ENCODE measurements around the gene VSTM1.

DNA sequence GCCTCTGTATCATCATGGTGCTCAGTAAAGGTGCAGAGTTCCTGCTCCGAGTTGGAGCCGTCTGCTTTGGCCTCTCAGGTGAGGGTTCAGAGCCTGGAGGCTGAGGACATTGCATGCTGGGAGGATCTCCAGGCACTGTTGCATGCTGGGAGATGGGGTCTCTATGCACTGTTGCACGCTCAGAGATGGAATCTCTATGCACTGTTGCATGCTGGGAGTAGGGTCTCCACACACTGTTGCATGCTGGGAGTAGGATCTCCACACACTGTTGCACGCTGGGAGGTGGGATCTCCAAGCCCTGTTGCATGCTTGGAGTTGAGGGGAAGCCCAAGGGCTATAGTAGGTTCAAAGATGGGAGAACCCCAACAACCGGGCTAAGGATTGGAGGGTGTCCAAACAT, 64.0 kb downstream of the VSTM1 start:
- TF ChIP-seq, protein P1, sequence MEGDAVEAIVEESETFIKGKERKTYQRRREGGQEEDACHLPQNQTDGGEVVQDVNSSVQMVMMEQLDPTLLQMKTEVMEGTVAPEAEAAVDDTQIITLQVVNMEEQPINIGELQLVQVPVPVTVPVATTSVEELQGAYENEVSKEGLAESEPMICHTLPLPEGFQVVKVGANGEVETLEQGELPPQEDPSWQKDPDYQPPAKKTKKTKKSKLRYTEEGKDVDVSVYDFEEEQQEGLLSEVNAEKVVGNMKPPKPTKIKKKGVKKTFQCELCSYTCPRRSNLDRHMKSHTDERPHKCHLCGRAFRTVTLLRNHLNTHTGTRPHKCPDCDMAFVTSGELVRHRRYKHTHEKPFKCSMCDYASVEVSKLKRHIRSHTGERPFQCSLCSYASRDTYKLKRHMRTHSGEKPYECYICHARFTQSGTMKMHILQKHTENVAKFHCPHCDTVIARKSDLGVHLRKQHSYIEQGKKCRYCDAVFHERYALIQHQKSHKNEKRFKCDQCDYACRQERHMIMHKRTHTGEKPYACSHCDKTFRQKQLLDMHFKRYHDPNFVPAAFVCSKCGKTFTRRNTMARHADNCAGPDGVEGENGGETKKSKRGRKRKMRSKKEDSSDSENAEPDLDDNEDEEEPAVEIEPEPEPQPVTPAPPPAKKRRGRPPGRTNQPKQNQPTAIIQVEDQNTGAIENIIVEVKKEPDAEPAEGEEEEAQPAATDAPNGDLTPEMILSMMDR (IDR thresholded peaks at IDR 0.05): no peak
- TF ChIP-seq ETV6 (CRISPR knock-in tag; IDR thresholded peaks at IDR 0.05) (no peak), HMGA2 (CRISPR knock-in tag; IDR thresholded peaks at IDR 0.05) (no peak), RORB (CRISPR knock-in tag; IDR thresholded peaks at IDR 0.05) (no peak), SMAD3 (CRISPR knock-in tag; IDR thresholded peaks at IDR 0.05; ENCODE audit: borderline replicate concordance) (no peak), CREM (CRISPR knock-in tag; IDR thresholded peaks at IDR 0.05) (no peak)
- TF ChIP-seq, protein P2, sequence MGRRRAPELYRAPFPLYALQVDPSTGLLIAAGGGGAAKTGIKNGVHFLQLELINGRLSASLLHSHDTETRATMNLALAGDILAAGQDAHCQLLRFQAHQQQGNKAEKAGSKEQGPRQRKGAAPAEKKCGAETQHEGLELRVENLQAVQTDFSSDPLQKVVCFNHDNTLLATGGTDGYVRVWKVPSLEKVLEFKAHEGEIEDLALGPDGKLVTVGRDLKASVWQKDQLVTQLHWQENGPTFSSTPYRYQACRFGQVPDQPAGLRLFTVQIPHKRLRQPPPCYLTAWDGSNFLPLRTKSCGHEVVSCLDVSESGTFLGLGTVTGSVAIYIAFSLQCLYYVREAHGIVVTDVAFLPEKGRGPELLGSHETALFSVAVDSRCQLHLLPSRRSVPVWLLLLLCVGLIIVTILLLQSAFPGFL (CRISPR knock-in tag; IDR thresholded peaks at IDR 0.05; ENCODE audit: borderline replicate concordance): no peak
- TF ChIP-seq, protein P3, sequence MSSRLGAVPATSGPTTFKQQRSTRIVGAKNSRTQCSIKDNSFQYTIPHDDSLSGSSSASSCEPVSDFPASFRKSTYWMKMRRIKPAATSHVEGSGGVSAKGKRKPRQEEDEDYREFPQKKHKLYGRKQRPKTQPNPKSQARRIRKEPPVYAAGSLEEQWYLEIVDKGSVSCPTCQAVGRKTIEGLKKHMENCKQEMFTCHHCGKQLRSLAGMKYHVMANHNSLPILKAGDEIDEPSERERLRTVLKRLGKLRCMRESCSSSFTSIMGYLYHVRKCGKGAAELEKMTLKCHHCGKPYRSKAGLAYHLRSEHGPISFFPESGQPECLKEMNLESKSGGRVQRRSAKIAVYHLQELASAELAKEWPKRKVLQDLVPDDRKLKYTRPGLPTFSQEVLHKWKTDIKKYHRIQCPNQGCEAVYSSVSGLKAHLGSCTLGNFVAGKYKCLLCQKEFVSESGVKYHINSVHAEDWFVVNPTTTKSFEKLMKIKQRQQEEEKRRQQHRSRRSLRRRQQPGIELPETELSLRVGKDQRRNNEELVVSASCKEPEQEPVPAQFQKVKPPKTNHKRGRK (CRISPR knock-in tag; IDR thresholded peaks at IDR 0.05; ENCODE audit: borderline replicate concordance): no peak
- TF ChIP-seq, protein P4, sequence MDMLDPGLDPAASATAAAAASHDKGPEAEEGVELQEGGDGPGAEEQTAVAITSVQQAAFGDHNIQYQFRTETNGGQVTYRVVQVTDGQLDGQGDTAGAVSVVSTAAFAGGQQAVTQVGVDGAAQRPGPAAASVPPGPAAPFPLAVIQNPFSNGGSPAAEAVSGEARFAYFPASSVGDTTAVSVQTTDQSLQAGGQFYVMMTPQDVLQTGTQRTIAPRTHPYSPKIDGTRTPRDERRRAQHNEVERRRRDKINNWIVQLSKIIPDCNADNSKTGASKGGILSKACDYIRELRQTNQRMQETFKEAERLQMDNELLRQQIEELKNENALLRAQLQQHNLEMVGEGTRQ (CRISPR knock-in tag; IDR thresholded peaks at IDR 0.05): no peak
